SW480 (cell line): ENCODE measurements around the gene OR2T11.
"Not testable (repeated sequence)": the region's sequence is repeated elsewhere in the genome, so short reads cannot be mapped to it uniquely, and the experiment has no call there.

Experiments
- DNase-seq: peaks from one replicate; pipeline ENCODE4 v3.0.0-alpha.2; 2016; ENCODE audit warnings: low spot score

OR2T11 gene

GRCh38 chr1:248618878-248619277 is 16.0 kb downstream of the OR2T11 start:
- DNase-seq = peak; percentile 9

GRCh38 chr1:248618119-248618518 is 16.8 kb downstream of the OR2T11 start:
- no peak for DNase-seq

- DNase-seq = no peak
Observed at GRCh38 chr1:248613742-248614141, 21.1 kb downstream of the OR2T11 start.

- DNase-seq = no peak
Observed at GRCh38 chr1:248611883-248612414, 22.9 kb downstream of the OR2T11 start.

- DNase-seq = no peak
Observed at GRCh38 chr1:248610301-248610700, 24.6 kb downstream of the OR2T11 start.

GRCh38 chr1:248599396-248599795 is 35.5 kb downstream of the OR2T11 start:
- DNase-seq = no peak

GRCh38 chr1:248597589-248597988 is 37.3 kb downstream of the OR2T11 start, which contains the start of gene OR2T10:
Gene OR2T10, minus strand, starts transcription at chr1:248597700. Its CDS starts 3,932 bp downstream, at chr1:248593768.
- DNase-seq = no peak

- no peak for DNase-seq
Observed at GRCh38 chr1:248596615-248597014, 38.3 kb downstream of the OR2T11 start.

- DNase-seq = no peak
Observed at GRCh38 chr1:248593226-248593625, 41.7 kb downstream of the OR2T11 start.

- DNase-seq = no peak
Observed at GRCh38 chr1:248592655-248593054, 42.2 kb downstream of the OR2T11 start.

- no peak for DNase-seq
Observed at GRCh38 chr1:248590055-248590454, 44.8 kb downstream of the OR2T11 start.

GRCh38 chr1:248589334-248589733 is 45.6 kb downstream of the OR2T11 start:
- DNase-seq = no peak

GRCh38 chr1:248585266-248585665 is 49.6 kb downstream of the OR2T11 start:
- no peak for DNase-seq

- DNase-seq = no peak
Observed at GRCh38 chr1:248576260-248576980, 58.5 kb downstream of the OR2T11 start.

- not testable (repeated sequence) for DNase-seq
Observed at GRCh38 chr1:248574657-248575056, 60.2 kb downstream of the OR2T11 start, which contains the start of gene OR2T34. Gene OR2T34, minus strand, starts transcription at chr1:248574757. Its CDS starts 0 bp downstream, at chr1:248574757.

GRCh38 chr1:248573856-248574255 is 61.0 kb downstream of the OR2T11 start:
- not testable (repeated sequence) for DNase-seq
